NCI-H345 (cell line): ENCODE data around the gene CLCA2.

Source experiments
- DNase-seq: peaks from one replicate; lab custom pipeline; 2025; lab: John Stamatoyannopoulos, UW

Gene CLCA2, protein sequence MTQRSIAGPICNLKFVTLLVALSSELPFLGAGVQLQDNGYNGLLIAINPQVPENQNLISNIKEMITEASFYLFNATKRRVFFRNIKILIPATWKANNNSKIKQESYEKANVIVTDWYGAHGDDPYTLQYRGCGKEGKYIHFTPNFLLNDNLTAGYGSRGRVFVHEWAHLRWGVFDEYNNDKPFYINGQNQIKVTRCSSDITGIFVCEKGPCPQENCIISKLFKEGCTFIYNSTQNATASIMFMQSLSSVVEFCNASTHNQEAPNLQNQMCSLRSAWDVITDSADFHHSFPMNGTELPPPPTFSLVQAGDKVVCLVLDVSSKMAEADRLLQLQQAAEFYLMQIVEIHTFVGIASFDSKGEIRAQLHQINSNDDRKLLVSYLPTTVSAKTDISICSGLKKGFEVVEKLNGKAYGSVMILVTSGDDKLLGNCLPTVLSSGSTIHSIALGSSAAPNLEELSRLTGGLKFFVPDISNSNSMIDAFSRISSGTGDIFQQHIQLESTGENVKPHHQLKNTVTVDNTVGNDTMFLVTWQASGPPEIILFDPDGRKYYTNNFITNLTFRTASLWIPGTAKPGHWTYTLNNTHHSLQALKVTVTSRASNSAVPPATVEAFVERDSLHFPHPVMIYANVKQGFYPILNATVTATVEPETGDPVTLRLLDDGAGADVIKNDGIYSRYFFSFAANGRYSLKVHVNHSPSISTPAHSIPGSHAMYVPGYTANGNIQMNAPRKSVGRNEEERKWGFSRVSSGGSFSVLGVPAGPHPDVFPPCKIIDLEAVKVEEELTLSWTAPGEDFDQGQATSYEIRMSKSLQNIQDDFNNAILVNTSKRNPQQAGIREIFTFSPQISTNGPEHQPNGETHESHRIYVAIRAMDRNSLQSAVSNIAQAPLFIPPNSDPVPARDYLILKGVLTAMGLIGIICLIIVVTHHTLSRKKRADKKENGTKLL

DNA sequence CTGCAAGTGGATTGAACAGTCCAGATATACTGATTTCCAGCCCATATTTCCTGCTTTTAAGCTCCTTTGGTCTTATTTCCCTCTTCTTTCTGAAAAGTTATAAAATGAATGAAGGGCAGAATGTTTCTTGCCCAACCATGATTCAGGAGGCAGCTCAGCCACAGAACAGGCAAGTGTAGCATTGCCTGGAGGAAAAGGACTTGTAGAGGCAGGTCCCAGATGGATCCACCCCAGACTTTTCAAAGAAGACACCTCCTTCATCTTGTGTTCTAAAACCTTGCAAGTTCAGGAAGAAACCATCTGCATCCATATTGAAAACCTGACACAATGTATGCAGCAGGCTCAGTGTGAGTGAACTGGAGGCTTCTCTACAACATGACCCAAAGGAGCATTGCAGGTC lies at the start of gene CLCA2:
Gene CLCA2 (plus strand): TSS at position 299 of the 400 bp plus-strand sequence. CDS start 77 bp downstream, at position 376.
- no peak for DNase-seq

DNA sequence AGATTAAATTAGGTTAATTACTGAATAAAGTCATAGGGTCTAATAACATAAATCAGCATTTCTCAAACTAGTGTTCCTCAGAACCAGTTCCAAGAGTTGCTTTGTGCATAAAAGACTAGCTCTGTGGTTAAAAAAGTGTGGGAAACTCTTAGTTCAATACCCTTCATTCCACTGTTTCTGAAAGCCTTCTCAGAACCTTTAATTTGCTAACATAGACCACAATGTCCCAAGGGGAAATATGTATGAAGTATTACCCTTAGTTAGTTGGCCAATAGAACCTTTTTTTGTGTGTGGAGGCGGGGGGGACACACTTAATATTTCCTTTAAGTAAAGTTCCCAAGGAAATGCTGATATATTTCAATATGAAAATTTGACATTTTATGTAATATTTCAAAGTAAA lies 48.3 kb upstream of the CLCA2 start:
- no peak for DNase-seq

DNA sequence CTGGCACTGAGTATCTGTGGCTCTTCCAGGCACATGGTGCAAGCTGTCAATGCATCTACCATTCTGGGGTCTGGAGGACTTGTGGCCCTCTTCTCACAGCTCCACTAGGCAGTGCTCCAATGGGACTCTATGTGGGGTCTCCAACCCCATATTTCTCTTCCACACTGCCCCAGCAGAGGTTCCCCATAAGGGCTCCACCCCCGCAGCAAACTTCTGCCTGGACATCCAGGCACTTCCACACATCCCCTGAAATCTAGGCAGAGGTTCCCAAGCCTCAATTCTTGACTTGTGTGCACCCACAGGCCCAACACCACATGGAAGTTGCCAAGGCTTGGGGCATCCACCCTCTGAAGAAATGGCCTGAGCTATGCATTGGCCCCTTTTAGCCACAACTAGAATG lies 46.6 kb upstream of the CLCA2 start:
- DNase-seq, result no peak

DNA sequence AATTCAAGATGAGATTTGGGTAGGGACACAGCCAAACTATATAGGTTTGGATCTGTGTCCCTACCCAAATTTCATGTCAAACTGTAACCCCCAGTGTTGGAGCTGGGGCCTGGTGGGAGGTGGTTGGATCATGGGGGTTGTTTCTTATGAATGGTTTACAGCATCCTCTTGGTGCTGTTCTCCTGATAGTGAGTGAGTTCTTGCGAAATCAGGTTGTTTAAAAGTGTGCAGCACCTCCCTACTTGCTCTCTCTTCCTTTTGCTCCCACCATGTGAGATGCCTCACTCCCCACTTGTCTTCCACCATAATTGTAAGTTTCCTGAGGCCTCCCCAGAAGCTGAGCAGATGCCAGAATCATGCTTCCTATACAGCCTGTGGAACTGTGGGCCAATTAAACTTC lies 45.2 kb upstream of the CLCA2 start:
- no peak for DNase-seq

DNA sequence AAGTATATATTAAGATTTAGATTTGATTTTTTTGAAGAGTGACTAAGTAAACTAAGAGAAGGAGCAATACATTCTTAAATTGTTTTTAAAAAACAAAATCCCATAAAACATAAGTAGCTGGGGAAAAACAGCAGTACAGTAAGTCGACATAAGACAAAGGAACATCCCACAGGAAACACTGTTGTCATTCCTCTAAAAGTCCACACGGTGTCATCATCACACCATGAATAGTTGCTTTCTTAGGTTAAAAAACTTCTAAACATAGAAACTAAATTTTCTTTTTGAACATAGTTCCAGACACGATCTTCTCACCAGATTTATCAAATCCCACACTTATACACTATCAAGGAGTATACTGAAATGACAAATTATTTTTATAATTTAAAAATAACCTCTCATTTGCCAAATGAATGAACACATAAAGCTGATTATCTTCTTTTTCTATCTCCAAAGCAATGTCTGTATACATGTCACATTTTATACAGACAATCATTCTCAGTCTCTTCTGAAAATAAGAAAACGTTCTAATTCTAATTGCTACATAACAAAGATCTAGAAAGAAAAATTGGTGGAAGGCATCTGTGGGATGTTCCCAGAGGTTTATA lies 43.6 kb upstream of the CLCA2 start:
- peak; percentile 37 for DNase-seq

DNA sequence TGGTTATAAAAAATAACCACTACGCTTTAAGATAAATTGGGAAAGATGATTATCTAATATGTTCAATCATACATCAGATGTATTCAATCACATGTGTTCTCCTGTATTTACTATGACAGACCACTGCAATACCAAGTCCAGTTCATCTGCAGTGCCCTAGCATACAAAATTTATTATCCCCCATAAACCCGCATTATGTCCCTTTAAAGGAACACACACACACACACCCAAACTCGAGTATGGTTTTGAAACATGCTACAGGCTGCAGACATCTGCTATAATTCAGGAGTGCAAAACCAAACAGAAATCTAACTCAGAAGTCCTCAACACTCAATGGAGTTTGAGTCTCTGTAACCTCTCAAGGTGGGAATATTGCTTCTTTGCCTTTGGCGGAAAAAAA lies 42.7 kb upstream of the CLCA2 start:
- DNase-seq, result no peak

DNA sequence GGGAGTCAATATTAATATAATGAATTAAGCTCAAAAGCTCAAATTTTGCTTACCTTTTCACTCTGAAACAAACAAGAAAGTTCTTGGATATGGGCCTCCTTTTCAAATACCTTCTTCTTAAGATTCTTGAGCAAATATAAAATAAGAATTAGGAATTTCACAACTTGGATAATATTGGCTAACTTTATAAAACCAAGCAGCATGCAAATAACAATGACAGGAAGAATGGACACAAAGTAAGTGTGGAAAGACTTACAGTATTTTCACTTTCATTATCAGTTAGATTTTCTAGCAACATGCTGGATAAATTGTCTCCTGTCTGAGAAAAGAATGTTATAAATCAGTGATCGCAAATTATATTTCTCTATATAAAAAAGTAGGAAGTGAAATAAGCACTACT lies 41.1 kb upstream of the CLCA2 start:
- DNase-seq, result no peak

DNA sequence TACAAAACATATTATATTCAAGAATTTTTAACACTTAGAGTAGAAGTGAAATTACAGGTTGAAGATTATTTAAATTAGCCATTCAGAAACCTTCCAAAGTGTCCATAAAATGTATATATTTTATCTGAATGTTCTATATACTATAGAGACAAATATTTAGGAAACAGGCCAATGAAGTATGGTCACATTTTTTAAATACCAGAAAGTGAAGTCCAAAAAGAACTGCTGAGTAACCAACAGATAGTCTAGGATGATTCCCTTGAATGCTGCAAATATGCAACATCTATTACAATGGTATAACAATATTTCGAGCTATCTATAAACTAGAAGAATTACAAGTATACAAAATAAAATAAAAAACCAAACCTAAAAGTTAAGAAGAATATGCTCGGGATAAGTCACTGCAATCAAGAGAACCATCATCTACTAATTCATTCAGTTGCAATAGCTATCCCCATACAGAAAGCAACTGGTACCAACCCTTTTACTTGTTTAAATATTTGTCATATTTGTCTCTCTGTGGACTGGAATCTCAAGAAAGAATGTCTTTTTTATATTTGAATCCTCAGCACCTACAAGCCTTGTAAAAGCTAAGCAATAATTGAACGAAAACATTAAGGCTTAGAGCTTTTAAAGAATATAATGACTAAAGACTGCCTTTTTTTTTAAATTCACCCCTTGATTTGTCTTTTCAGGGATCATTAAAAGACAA lies 35.9 kb upstream of the CLCA2 start:
- no peak for DNase-seq

DNA sequence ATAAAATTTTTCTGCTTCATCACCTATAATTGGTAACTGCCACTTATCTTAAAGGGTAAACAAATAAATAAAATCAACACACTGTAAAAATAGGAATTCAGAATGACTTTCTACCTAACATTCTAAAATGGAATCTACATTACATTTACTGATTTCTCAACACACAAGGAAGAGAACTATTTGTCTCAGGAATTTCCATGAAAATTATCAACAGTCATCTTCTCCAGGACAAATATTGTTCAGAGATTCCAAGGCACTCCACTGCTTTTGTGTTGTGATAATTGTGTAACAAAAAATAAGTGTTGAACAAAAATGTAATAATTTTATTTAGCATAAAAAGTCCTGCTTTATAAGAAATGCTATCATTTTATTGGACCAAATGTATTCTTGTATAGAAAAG lies 35.2 kb upstream of the CLCA2 start:
- no peak for DNase-seq

DNA sequence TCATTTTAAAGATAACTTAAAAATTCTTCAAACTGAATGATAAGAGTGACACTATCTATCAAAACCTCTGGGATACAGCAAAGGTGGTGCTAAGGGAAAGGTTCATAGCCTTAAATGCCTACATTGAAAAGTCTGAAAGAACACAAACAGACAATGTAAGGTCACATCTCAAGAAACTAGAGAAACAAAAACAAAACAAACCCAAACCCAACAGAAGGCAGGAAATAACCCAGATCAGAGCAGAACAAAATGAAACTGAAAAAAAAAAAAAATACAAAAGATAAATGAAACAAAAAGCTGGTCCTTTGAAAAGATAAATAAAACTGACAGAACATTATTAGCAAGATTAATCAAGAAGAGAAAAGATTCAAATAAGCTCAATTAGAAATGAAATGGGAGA lies 34.7 kb upstream of the CLCA2 start:
- no peak for DNase-seq

DNA sequence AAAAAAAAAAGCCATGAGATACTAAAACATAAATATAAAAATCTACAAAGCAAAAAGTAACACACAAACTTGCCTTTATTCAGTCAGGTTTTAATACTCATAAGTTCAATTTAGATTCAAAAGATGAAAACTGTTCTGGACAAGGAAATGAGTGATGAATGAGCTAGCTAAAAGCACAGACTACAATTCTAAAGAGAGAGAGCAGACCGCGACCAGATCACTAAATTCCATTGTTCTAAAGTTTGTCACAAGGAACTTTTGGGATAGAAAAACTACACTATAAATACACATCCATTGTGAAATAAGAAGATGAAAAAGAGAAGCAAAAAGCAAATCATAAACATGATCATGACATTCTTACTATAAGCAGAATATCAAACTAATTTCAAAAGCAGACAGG lies 29.6 kb upstream of the CLCA2 start:
- DNase-seq, result no peak

DNA sequence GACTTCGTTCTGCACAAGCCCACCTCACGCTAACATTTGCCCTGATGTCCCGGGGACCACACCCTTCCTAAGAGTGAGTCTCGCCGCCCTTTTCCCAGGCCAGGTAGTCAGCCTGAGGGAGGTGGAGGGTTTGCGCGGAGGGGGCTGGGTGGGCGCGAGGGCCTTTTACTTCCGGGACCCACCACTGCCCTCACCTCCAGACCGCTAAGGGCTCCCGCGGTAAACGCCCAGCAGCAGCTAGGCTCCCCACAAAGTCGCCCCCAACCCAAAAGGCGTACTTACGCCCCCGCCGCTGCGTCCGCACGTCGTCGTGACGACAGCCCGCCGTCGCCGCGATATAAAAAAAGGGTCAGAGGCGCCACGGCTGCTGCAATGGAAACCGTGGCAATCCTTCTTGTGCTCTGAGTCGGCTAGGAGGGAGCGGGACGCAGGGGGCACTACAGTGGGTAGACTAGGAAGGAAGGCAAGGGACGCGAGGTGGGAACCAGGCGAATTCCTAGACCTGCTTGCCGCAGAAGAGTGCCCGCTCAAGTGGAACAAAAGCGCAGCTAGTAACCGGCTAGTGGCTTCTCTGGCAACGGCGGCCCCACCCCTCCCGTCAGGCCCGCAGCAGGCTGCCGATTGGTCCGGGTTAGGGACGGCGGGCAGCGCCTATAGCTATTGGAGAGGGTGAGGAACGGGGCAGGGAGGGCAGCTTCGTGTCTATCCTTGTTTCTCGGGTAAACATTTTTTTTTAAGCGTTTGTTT lies 28.0 kb upstream of the CLCA2 start, which contains the start of gene ODF2L:
Gene ODF2L (minus strand): TSS at position 573 of the 747 bp plus-strand sequence. CDS start 9,296 bp downstream, outside the sequence.
- DNase-seq, result peak; percentile 89

DNA sequence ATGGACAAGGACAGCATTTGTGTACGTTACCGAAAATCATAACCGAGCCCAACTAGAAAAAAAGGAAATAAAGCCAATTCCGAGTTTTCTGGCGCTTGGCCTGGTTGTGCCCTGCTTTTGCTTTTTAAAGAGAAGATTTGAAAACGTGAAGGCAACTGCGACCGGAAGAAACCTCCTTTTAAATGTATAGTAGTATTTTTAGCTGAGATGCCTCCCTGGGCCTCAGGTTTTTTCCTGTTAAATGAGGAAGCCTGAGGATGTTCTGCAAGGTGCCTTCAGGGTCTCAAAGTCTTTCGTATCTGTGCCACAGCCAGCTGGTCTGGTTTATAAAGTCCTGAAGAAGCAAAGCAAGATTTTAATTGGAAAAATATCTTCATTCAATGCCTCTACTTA lies 27.5 kb upstream of the CLCA2 start:
- no peak for DNase-seq

DNA sequence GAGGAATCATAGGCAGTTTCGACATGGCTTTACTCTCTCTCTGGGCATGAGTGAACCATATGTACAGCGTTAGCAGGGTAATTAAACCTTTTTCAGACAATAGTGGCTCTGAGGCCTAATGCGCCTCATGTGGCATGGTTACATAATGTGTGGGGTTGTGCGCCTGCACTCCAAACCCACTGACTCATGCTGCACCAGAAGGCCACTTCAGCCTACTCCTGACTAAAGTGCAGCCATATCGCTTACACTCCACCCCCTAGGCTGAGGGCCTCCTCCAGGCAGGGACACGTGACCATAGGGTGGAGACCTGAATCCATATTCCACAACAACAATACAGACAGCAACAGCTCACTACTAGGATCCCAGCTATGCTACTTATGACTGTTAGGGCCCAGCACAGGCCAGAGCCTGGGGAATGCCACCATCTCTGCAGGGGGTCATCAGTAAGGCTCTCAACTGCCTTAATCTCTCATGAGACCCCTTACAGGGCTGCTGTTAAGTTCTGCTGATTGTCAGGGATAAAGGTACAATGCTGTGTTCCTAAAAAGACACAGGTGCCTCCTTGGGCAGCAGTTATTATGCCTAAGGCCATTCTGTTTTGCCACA lies 14.5 kb upstream of the CLCA2 start:
- DNase-seq, result peak; percentile 67

DNA sequence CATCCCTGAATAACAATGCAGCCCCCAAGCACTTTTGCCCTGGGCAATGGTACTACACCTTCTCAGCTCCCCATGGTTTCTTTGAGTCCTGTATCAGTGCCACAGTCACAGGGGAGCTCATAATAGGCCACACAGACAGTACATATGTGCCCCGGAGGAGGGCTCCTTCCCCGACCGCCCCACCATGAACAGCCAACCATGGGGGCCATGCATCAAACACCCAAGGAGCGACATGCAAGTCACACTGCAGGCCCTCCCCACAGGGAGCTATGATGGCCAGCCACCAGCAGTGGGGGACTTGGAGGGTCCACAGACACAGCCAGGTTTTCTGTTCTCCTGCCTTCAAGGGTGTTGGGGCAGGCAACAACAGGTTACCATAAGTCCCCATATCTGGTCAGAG lies 13.1 kb upstream of the CLCA2 start:
- DNase-seq, result no peak

DNA sequence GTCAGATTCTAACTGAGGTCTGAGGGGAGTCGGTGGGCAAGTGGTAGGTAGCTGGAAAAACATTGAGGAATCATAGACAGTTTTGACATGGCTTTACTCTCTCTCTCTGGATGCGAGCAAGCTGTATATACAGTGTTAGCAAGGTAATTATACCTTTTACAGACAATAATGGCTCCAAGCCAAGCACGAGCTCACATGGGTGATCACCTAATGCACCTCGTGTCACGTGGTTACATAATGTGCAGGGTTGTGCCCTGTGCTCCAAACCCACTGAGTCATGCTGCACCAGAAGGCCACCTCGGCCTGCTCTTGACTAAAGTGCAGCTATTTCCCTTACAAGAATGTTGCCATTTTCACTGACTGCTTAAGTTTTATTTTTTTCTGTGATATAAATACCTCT lies 7.6 kb upstream of the CLCA2 start:
- peak; percentile 84 for DNase-seq

DNA sequence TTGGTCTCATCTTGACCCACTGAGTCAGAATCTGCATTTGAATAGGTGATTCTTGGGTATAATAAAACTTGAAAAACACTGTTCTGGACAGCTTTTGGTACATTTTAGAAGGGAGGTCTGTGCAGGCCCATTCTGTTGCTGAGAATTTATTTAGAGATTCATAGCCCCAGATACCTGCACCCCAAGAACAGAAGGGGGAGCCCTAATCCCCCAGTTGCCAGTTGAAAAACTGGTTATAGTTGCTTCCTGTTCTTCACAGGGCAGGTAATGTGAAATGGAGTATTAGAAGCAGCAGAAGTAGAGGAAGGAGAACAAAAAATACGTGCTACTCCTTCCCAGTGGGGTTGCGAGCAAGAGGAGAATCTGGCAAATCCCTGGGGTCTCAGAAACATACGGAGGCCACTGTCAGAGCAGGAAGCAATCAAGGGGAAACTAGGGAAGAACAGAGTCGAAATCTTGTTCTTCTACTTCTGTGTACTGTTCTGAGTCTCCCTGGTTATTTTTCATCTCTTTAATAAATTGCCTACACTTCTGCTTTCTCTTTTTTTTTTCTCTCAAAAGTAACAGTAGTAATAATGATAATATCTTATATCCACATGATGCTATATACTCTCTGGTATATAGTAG lies 4.6 kb upstream of the CLCA2 start:
- DNase-seq, result no peak

DNA sequence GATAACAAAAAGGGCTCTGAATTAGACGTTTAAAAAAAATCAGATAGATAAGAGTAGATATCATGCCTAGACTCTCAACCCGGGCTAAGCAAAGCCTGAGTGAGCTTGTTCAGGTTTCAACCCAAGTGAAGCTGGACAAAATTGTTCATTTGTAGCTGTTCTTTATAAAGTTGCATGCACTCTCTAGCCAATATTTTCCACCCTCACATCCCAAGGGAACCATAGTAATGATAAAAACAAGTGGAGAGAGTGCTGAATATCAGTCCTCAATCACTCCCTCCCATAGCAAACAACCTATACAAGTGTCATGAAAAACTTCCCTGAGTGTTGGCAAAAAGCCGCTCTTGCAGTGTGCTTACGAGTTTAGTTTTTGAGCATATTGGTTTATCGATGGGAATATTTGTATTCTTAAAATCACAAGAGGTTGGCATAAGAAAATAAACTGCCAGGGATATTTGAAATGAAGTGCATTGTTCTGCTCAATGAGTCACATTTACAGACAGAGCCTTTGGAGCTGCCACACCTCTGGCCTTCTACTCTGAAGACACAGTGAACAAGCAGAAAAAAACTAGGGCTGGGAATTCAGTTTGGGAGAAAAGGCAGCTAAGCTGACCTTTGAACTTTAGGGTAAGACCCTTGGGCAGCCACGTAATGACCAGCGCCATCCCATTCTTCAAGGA lies 2.2 kb upstream of the CLCA2 start:
- no peak for DNase-seq

DNA sequence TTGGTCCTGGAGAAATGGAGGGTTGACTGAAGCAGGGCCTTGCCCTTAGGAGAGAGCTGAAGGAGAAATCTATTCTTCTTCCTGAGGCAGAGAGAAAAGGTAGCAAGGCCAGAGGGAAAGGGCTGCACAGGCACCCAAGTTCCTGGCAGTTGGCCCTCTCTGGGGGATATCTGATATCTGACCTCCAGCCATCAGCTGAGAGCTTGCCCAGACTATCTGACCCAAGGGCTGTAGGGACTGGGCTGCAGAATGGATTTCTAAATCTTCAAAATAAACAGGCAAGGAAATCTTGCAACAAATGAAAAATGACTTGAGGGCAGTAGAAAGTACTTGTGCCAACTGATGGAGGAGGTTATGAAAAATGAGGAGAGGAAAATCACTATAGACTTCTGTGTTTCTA lies 498 bp upstream of the CLCA2 start:
- no peak for DNase-seq
